ENCODE data around the gene EYA2.
A peak's percentile ranks its signal among the peaks of the same experiment; 100 is the strongest.

The EYA2 gene

DNA sequence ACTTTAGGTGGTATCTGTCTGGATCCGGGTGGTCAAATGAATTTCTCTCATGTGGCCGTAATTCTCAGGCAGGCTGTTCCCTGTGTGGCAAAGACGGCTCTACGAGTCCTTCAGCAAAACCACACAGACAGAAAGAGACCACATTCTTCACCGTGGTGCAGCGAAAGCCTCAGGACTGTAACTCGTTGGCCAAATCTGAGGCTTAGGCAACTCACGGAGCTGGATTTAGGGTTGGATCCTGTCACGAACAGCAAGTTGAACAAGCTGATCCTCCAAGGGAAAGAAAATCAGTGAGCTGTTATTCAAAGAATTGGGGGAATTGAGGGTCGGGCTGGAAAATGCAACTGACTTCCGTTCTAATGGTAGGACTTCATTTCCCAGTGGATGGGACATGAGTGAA lies 294.4 kb downstream of the EYA2 start:
- H3K27me3 ChIP-seq (ENCODE audit: insufficient read depth, low read length, poor library complexity, severe bottlenecking) = peaks cover 15% of the 10 kb centered on the region
- no peaks in the 10 kb centered on the region for H3K79me2 ChIP-seq (ENCODE audit: insufficient read depth, low read length)
- no peak overlapping the region for H2AFZ ChIP-seq (ENCODE audit: low read length)
- H3K9ac ChIP-seq (ENCODE audit: low read depth, low read length, poor library complexity, severe bottlenecking) = no peak overlapping the region
- no peaks in the 10 kb centered on the region for H3K9me2 ChIP-seq (replicated peaks; ENCODE audit: low read depth, low read length)
- H3K4me2 ChIP-seq (ENCODE audit: low read depth, low read length, poor library complexity, severe bottlenecking) = peak overlapping the region; percentile 42
- no peaks in the 10 kb centered on the region for H3K36me3 ChIP-seq (ENCODE audit: insufficient read depth, low read length)
- no peaks in the 10 kb centered on the region for H3F3A ChIP-seq (ENCODE audit: low read depth)
- no peaks in the 10 kb centered on the region for H4K20me1 ChIP-seq (ENCODE audit: insufficient read depth, low read length, poor library complexity, severe bottlenecking)
- no peaks in the 10 kb centered on the region for H3K9me3 ChIP-seq (ENCODE audit: insufficient read depth, low read depth, low read length)
- TF ChIP-seq EZH2phosphoT487 (IDR thresholded peaks at IDR 0.05; ENCODE audit: borderline replicate concordance) = no peak
- TF ChIP-seq, protein P1, sequence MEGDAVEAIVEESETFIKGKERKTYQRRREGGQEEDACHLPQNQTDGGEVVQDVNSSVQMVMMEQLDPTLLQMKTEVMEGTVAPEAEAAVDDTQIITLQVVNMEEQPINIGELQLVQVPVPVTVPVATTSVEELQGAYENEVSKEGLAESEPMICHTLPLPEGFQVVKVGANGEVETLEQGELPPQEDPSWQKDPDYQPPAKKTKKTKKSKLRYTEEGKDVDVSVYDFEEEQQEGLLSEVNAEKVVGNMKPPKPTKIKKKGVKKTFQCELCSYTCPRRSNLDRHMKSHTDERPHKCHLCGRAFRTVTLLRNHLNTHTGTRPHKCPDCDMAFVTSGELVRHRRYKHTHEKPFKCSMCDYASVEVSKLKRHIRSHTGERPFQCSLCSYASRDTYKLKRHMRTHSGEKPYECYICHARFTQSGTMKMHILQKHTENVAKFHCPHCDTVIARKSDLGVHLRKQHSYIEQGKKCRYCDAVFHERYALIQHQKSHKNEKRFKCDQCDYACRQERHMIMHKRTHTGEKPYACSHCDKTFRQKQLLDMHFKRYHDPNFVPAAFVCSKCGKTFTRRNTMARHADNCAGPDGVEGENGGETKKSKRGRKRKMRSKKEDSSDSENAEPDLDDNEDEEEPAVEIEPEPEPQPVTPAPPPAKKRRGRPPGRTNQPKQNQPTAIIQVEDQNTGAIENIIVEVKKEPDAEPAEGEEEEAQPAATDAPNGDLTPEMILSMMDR (conservative IDR thresholded peaks at IDR 0.05; ENCODE audit: low read length) = no peak
- peak overlapping the region; percentile 20 for H3K4me3 ChIP-seq (ENCODE audit: low read length, poor library complexity, severe bottlenecking)
- H3K4me1 ChIP-seq (ENCODE audit: insufficient read depth, low read length, poor library complexity, severe bottlenecking) = peaks cover 16% of the 10 kb centered on the region

DNA sequence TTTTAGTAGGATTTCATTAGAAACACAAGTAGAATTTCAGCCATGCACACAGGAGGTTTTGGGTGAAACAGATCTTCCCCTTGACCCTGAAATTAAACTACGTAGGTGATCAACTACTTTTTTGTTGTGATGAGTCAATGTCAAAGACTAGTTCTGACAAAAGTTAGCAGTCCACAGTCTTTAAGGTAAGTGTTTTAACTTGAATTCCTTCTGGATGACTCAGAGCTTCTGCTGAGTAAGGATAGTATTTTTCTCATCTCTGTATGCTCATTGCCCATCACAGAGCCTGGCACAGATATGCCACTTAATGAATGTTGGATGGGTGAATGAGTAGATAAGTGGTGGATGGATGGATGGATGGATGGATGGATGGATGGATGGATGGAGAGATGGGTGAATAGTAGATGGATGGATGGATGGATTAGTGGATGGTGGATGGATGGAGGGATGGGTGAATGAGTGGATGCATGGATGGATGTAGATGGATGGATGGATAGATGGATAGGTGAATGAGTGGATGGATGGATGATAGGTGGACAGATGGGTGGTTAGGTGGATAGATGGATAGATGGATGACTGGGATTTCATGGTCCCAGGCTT lies 296.5 kb downstream of the EYA2 start:
- H3K9ac ChIP-seq (ENCODE audit: low read depth, low read length, poor library complexity, severe bottlenecking) = no peak overlapping the region
- no peaks in the 10 kb centered on the region for H4K20me1 ChIP-seq (ENCODE audit: insufficient read depth, low read length, poor library complexity, severe bottlenecking)
- H3K27me3 ChIP-seq (ENCODE audit: insufficient read depth, low read length, poor library complexity, severe bottlenecking) = peaks cover 15% of the 10 kb centered on the region
- H2AFZ ChIP-seq (ENCODE audit: low read length) = no peak overlapping the region
- no peak overlapping the region for H3K4me2 ChIP-seq (ENCODE audit: low read depth, low read length, poor library complexity, severe bottlenecking)
- no peaks in the 10 kb centered on the region for H3K9me3 ChIP-seq (ENCODE audit: insufficient read depth, low read depth, low read length)
- TF ChIP-seq EZH2phosphoT487 (IDR thresholded peaks at IDR 0.05; ENCODE audit: borderline replicate concordance) = no peak
- TF ChIP-seq, protein P1 (conservative IDR thresholded peaks at IDR 0.05; ENCODE audit: low read length) = no peak
- no peaks in the 10 kb centered on the region for H3F3A ChIP-seq (ENCODE audit: low read depth)
- peaks cover 16% of the 10 kb centered on the region for H3K4me1 ChIP-seq (ENCODE audit: insufficient read depth, low read length, poor library complexity, severe bottlenecking)
- H3K9me2 ChIP-seq (replicated peaks; ENCODE audit: low read depth, low read length) = no peaks in the 10 kb centered on the region
- H3K4me3 ChIP-seq (ENCODE audit: low read length, poor library complexity, severe bottlenecking) = no peak overlapping the region
- no peaks in the 10 kb centered on the region for H3K79me2 ChIP-seq (ENCODE audit: insufficient read depth, low read length)
- no peaks in the 10 kb centered on the region for H3K36me3 ChIP-seq (ENCODE audit: insufficient read depth, low read length)

DNA sequence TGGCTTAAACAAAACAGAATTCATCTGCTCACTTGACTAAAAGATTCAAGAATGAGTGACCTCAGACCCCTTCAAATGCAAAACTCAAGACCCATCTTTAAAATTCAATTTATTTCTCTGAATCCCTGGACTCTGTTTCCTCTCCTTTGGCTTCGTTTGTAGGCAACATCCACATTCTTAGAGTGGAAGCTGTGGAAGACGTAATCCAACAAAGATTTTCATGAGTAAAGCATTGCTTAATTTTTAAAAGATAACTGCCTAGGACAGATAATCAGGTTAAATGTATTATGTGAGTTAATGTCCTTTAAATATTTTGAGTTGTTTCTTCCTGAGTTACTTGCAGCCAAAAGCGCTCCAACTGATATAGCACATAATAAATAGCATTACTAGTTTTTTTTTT lies 297.3 kb downstream of the EYA2 start:
- Histone ChIP-seq H3K9me2 (replicated peaks; ENCODE audit: low read depth, low read length) (no peaks in the 10 kb centered on the region), H3K4me3 (ENCODE audit: low read length, poor library complexity, severe bottlenecking) (no peak overlapping the region), H3K9me3 (ENCODE audit: insufficient read depth, low read depth, low read length) (no peaks in the 10 kb centered on the region), H3K9ac (ENCODE audit: low read depth, low read length, poor library complexity, severe bottlenecking) (no peak overlapping the region), H3F3A (ENCODE audit: low read depth) (no peaks in the 10 kb centered on the region), H3K27me3 (ENCODE audit: insufficient read depth, low read length, poor library complexity, severe bottlenecking) (peaks cover 15% of the 10 kb centered on the region), H3K79me2 (ENCODE audit: insufficient read depth, low read length) (no peaks in the 10 kb centered on the region), H3K4me1 (ENCODE audit: insufficient read depth, low read length, poor library complexity, severe bottlenecking) (peaks cover 22% of the 10 kb centered on the region), H4K20me1 (ENCODE audit: insufficient read depth, low read length, poor library complexity, severe bottlenecking) (no peaks in the 10 kb centered on the region), H3K4me2 (ENCODE audit: low read depth, low read length, poor library complexity, severe bottlenecking) (no peak overlapping the region), H2AFZ (ENCODE audit: low read length) (no peak overlapping the region), H3K36me3 (ENCODE audit: insufficient read depth, low read length) (no peaks in the 10 kb centered on the region)
- no peak for TF ChIP-seq EZH2phosphoT487 (IDR thresholded peaks at IDR 0.05; ENCODE audit: borderline replicate concordance)
- TF ChIP-seq, protein P1 (conservative IDR thresholded peaks at IDR 0.05; ENCODE audit: low read length) = no peak

Measured in Loucy (cell line).